K562 (cell line): Measurements from ENCODE around the gene ODAD3. TPM values are rescaled to one million over a fixed set of nuclear protein-coding genes. Genes with fewer than 3 reads are reported as not detected.

Experiments used
- BCLAF1 ChIP-seq, 2 experiments: fragments of 450-650 bp in 1 of 2; IDR thresholded peaks; 2 replicates each; pipeline ENCODE4 v1.6.1; 2011 to 2017; ENCODE audit warnings: low read depth in 2 of 2, antibody characterized with exemption in 1 of 2, borderline replicate concordance in 1 of 2, low read length in 1 of 2, mild to moderate bottlenecking in 1 of 2, mixed read lengths in 1 of 2; ENCODE audit not compliant: control insufficient read depth in 1 of 2
- CREM ChIP-seq: IDR thresholded peaks from 2 replicates; pipeline ENCODE4 v1.6.1; 2014; ENCODE audit warnings: antibody characterized with exemption, low read depth
- CTBP1 ChIP-seq: fragments of 450-650 bp; IDR thresholded peaks from 2 replicates; pipeline ENCODE4 v1.6.1; 2016; ENCODE audit warnings: borderline replicate concordance
- ELF4 ChIP-seq: fragments of 450-650 bp; formaldehyde crosslinking; IDR thresholded peaks from 2 replicates; pipeline ENCODE4 v1.4.0; 2022; ENCODE audit warnings: missing genetic modification characterization
- FOXP1 ChIP-seq: sonication (generic); formaldehyde crosslinking; IDR thresholded peaks from 2 replicates; pipeline ENCODE4 v1.8.0; 2022; ENCODE audit warnings: mild to moderate bottlenecking, missing genetic modification reagents
- HDAC1 ChIP-seq, 2 experiments: fragments of 450-650 bp; IDR thresholded peaks; 2 replicates each; pipeline ENCODE4 v1.6.1; 2016 to 2017; ENCODE audit warnings: inconsistent platforms in 1 of 2, mild to moderate bottlenecking in 1 of 2, moderate library complexity in 1 of 2
- NR4A1 ChIP-seq, 2 experiments: fragments of 250-450 bp in 1 of 2; fragments of 450-650 bp in 1 of 2; sonication (Bioruptor Pico) in 1 of 2; IDR thresholded peaks; 2 replicates each; pipeline versions ENCODE4 v1.4.0 to v1.6.1; 2016 to 2020; ENCODE audit warnings: mild to moderate bottlenecking in 2 of 2, missing compliant biosample characterization in 1 of 2, missing genetic modification characterization in 1 of 2, moderate library complexity in 1 of 2
- PML ChIP-seq: IDR thresholded peaks from 2 replicates; pipeline ENCODE4 v1.6.1; 2012; ENCODE audit warnings: low read length, inconsistent platforms
- PTRF ChIP-seq: fragments of 450-650 bp; IDR thresholded peaks from 2 replicates; pipeline ENCODE4 v1.6.1; 2016; ENCODE audit warnings: mild to moderate bottlenecking, missing genetic modification characterization, missing compliant biosample characterization
- SIN3B ChIP-seq: fragments of 450-650 bp; IDR thresholded peaks from 2 replicates; pipeline ENCODE4 v1.6.1; 2017; ENCODE audit warnings: low read depth, mild to moderate bottlenecking, moderate library complexity
- SMARCA4 ChIP-seq: fragments of 450-650 bp; IDR thresholded peaks from 2 replicates; pipeline ENCODE4 v1.6.1; 2016
- XRCC5 ChIP-seq: fragments of 200-400 bp; formaldehyde crosslinking; IDR thresholded peaks from 2 replicates; pipeline ENCODE4 v1.6.1; 2017; ENCODE audit warnings: low read depth, mild to moderate bottlenecking, low read length
- ZBTB11 ChIP-seq, 3 experiments: fragments of 200-800 bp in 1 of 3; fragments of 250-450 bp in 1 of 3; fragments of 450-650 bp in 1 of 3; sonication (Bioruptor Pico) in 1 of 3; sonication (Bioruptor generic) in 1 of 3; formaldehyde crosslinking in 1 of 3; IDR thresholded peaks; 2 replicates each; pipeline versions ENCODE4 v1.6.1 to v1.8.0; 2016 to 2022; ENCODE audit warnings: mild to moderate bottlenecking in 2 of 3, missing genetic modification characterization in 2 of 3, missing compliant biosample characterization in 1 of 3, moderate library complexity in 1 of 3
- ZBTB17 ChIP-seq: fragments of 450-650 bp; formaldehyde crosslinking; IDR thresholded peaks from 2 replicates; pipeline ENCODE4 v1.4.0; 2020; ENCODE audit warnings: mild to moderate bottlenecking
- ZNF586 ChIP-seq: fragments of 450-650 bp; formaldehyde crosslinking; conservative IDR thresholded peaks from 2 replicates; pipeline ENCODE4 v1.4.0; 2020; ENCODE audit warnings: mild to moderate bottlenecking, moderate library complexity
- ZNF655 ChIP-seq: fragments of 250-450 bp; sonication (Bioruptor Pico); IDR thresholded peaks from 2 replicates; pipeline ENCODE4 v1.5.0; 2021
- polyA plus RNA-seq, 8 experiments: library from polyadenylated mRNA; depleted of rRNA in 4 of 8; stranded (reverse) in 5 of 8; unstranded in 3 of 8; fragments of >200 nt; fragmentation: Nextera tagmentation in 2 of 8; fragmentation: Illumina TruSeq in 1 of 8; extraction: Ambion mirVana in 2 of 8; extraction: Trizol in 1 of 8; gene quantifications; 2 replicates each; pipeline versions ENCODE4 v1.2.1 to v1.2.3, GENCODE V29; 2011 to 2014; ENCODE audit warnings: inconsistent platforms in 1 of 8, missing spikeins in 1 of 8
- total RNA-seq, 7 experiments: library from RNA; depleted of rRNA in 6 of 7; stranded (reverse); fragments of >200 nt in 6 of 7; fragmentation: Illumina TruSeq in 2 of 7; extraction: Trizol in 2 of 7; gene quantifications; 2 replicates each; pipeline versions ENCODE4 v1.2.1 to v1.2.3, GENCODE V29; 2011 to 2021; ENCODE audit warnings: low replicate concordance in 1 of 7

Gene ODAD3
- total and polyA plus RNA-seq, 9 of the 15 experiments (the other 6 are each of a cell fraction or from before 2014, with no cell fraction given), result 0.07 to 0.72 (median 0.14) TPM; not detected in 2

GRCh38 chr19:11482384-11483050, 47.6 kb upstream of the ODAD3 start (continued):
- TF ChIP-seq BCLAF1 (IDR thresholded peaks at IDR 0.05; ENCODE audit: borderline replicate concordance in 1 of 2, control insufficient read depth in 1 of 2, low read depth in 2 of 2, low read length in 1 of 2) (no peak; a peak in 1 of 4 replicates), ZBTB11 (CRISPR knock-in tag; IDR thresholded peaks at IDR 0.05) (no peak), ZNF655 (CRISPR knock-in tag) (no peak), SIN3B (peak; percentile 29; the same call in 1 of the 2 replicates), ZNF586 (CRISPR knock-in tag) (no peak), CREM (peak; percentile 72), SMARCA4 (no peak), CTBP1 (peak; percentile 70), PTRF (tag) (no peak), FOXP1 (CRISPR knock-in tag) (peak; percentile 100), PML (0 out of 2 replicates have a peak, but pooled peaks have one; percentile 15), XRCC5 (0 out of 2 replicates have a peak, but pooled peaks have one; percentile 52), NR4A1 (CRISPR knock-in tag; IDR thresholded peaks at IDR 0.05) (no peak), NR4A1 (tag; IDR thresholded peaks at IDR 0.05) (peak; percentile 67; the same call in 1 of the 2 replicates), HDAC1 (IDR thresholded peaks at IDR 0.05) (peak in 1 of 2 experiments; percentile 93; a peak in 2 of 4 replicates), ELF4 (CRISPR knock-in tag) (no peak), ZBTB17 (CRISPR knock-in tag) (peak; percentile 48; the same call in 1 of the 2 replicates)
